ENCODE results near the gene TWIST2. TPM values are rescaled to one million over a fixed set of nuclear protein-coding genes. Genes with fewer than 3 reads are reported as not detected.

The TWIST2 gene
- total RNA-seq, 1 experiment from 2014 or later: 0.22 TPM

GRCh38 chr2:238892204-238892500, 44.3 kb downstream of the TWIST2 start:
- Histone ChIP-seq H3K18ac (ENCODE audit: insufficient read length, low read depth, low read length) (no peak overlapping the region), H3K79me1 (ENCODE audit: insufficient read depth, low read depth, low read length, poor library complexity, severe bottlenecking) (no peaks in the 10 kb centered on the region), H4K20me1 (ENCODE audit: control insufficient read depth, insufficient read depth, insufficient read length) (no peaks in the 10 kb centered on the region), H2BK5ac (ENCODE audit: insufficient read length, low read length) (no peak overlapping the region), H3K14ac (ENCODE audit: insufficient read depth, low read length) (no peak overlapping the region; the same call in 1 of the 2 replicates), H3K4me2 (ENCODE audit: insufficient read depth, insufficient read length, low read length) (no peak overlapping the region), H2BK15ac (ENCODE audit: low read depth, low read length) (no peak overlapping the region), H2AFZ (ENCODE audit: low read length) (no peak overlapping the region), H2BK120ac (ENCODE audit: low read depth, low read length, poor library complexity, severe bottlenecking) (no peak overlapping the region), H3T11ph (ENCODE audit: low read length) (no peak overlapping the region), H4K91ac (ENCODE audit: insufficient read length, low read depth, low read length) (no peak overlapping the region), H4K5ac (ENCODE audit: insufficient read length, low read depth, low read length) (no peak overlapping the region), H3K27me3 (ENCODE audit: insufficient read depth, low read length) (no peaks in the 10 kb centered on the region; the same call in 1 of the 2 replicates), H3K4ac (ENCODE audit: low read depth, low read length) (no peak overlapping the region), H4K8ac (replicated peaks; ENCODE audit: insufficient read length, low read depth, low read length) (no peak overlapping the region), H3K9me3 (ENCODE audit: control insufficient read depth, low read depth, low read length) (no peaks in the 10 kb centered on the region), H2BK12ac (ENCODE audit: insufficient read length, low read depth, low read length) (no peak overlapping the region), H3K23me2 (ENCODE audit: insufficient read length, low read depth, low read length, poor library complexity, severe bottlenecking) (no peaks in the 10 kb centered on the region), H3K79me2 (ENCODE audit: insufficient read depth, low read length) (no peaks in the 10 kb centered on the region), H2BK20ac (ENCODE audit: low read depth, low read length, poor library complexity, severe bottlenecking) (no peak overlapping the region), H3K27ac (ENCODE audit: insufficient read length, low read depth, low read length) (no peak overlapping the region), H3K23ac (ENCODE audit: insufficient read length, low read depth, low read length) (no peak overlapping the region), H2AK5ac (ENCODE audit: insufficient read length, low read length) (no peak overlapping the region), H3K56ac (ENCODE audit: insufficient read length, low read depth, low read length) (no peak overlapping the region), H3K4me1 (ENCODE audit: insufficient read depth, low read length) (no peaks in the 10 kb centered on the region), H3K9ac (ENCODE audit: extremely low read depth, insufficient read length, low read length) (no peak overlapping the region)
- WGBS (ENCODE audit: extremely low coverage, insufficient read length, low lambda C conversion rate): no CpG with 5 or more reads among the region's 14 CpGs
- no peaks in the 10 kb centered on the region; a peak in 1 of 5 replicates for H3K9me3 Mint-ChIP-seq
- TF ChIP-seq, protein P1, sequence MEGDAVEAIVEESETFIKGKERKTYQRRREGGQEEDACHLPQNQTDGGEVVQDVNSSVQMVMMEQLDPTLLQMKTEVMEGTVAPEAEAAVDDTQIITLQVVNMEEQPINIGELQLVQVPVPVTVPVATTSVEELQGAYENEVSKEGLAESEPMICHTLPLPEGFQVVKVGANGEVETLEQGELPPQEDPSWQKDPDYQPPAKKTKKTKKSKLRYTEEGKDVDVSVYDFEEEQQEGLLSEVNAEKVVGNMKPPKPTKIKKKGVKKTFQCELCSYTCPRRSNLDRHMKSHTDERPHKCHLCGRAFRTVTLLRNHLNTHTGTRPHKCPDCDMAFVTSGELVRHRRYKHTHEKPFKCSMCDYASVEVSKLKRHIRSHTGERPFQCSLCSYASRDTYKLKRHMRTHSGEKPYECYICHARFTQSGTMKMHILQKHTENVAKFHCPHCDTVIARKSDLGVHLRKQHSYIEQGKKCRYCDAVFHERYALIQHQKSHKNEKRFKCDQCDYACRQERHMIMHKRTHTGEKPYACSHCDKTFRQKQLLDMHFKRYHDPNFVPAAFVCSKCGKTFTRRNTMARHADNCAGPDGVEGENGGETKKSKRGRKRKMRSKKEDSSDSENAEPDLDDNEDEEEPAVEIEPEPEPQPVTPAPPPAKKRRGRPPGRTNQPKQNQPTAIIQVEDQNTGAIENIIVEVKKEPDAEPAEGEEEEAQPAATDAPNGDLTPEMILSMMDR (conservative IDR thresholded peaks at IDR 0.05): no peak
- no peak overlapping the region for H3K4me3 Mint-ChIP-seq
- H3K27ac Mint-ChIP-seq: no peak overlapping the region
- peaks cover 10 to 17% of the 10 kb centered on the region in 2 experiments for H3K4me1 Mint-ChIP-seq
- peaks cover 0 to 5% (median 0%) of the 10 kb centered on the region in 3 experiments; a peak in 1 of 7 replicates for H3K36me3 Mint-ChIP-seq (ENCODE audit: insufficient read depth in 1 of 3, low read depth in 3 of 3)
- DNase-seq: no peak
- peaks cover 22% of the 10 kb centered on the region for H3K27me3 Mint-ChIP-seq (ENCODE audit: low read depth)

All from H9 (cell line).